H1 (cell line): ENCODE results near the gene SLC48A1. TPM values are rescaled to one million over a fixed set of nuclear protein-coding genes. Genes with fewer than 3 reads are reported as not detected.
A peak's percentile ranks its signal among the peaks of the same experiment; 100 is the strongest.

Experiments
- CTCF ChIA-PET: fragments of 300-600 bp; sonication (Branson Sonifier 250); formaldehyde crosslinking; loops from one replicate; lab custom pipeline; 2021; ENCODE audit not compliant: partially characterized antibody; lab: Charles Lee
- POLR2A ChIA-PET: fragments of 300-600 bp; sonication (Branson Sonifier 250); formaldehyde crosslinking; loops from one replicate; lab custom pipeline; 2021; ENCODE audit warnings: inconsistent platforms; ENCODE audit not compliant: partially characterized antibody; lab: Charles Lee
- DNase-seq, 2 experiments: peaks; one replicate each; pipeline versions ENCODE4 v3.0.0 to v3.0.0-alpha.2; 2010 to 2022; ENCODE audit warnings: low spot score in 2 of 2, low read depth in 1 of 2, mixed read lengths in 1 of 2
- FAIRE-seq: peaks from 2 replicates; lab custom pipeline; 2011; peaks lifted over from hg19 to GRCh38; lab: Jason Lieb, UNC
- H2AFZ ChIP-seq: 2 replicates; pipeline ENCODE4 v1.8.1; 2012; ENCODE audit warnings: low read length, inconsistent platforms
- H2AK5ac ChIP-seq: 2 replicates; pipeline ENCODE4 v1.6.1; 2013; ENCODE audit warnings: low read depth, low read length
- H2BK120ac ChIP-seq: replicated peaks from 2 replicates; pipeline ENCODE3; 2013; ENCODE audit warnings: low read depth, low read length, inconsistent platforms
- H2BK12ac ChIP-seq: 2 replicates; pipeline ENCODE4 v1.6.1; 2013; ENCODE audit warnings: low read depth, low read length
- H2BK15ac ChIP-seq: 2 replicates; pipeline ENCODE4 v1.6.1; 2013; ENCODE audit warnings: low read length
- H2BK20ac ChIP-seq: 2 replicates; pipeline ENCODE4 v1.6.1; 2013; ENCODE audit warnings: low read length
- H2BK5ac ChIP-seq: 2 replicates; pipeline ENCODE4 v1.6.1; 2013; ENCODE audit warnings: low read depth, low read length
- H3K14ac ChIP-seq: 2 replicates; pipeline ENCODE4 v1.6.1; 2013; ENCODE audit warnings: inconsistent platforms; ENCODE audit not compliant: insufficient read length
- H3K18ac ChIP-seq: 2 replicates; pipeline ENCODE4 v1.6.1; 2013; ENCODE audit warnings: low read length; ENCODE audit errors: extremely low read depth
- H3K23ac ChIP-seq: 2 replicates; pipeline ENCODE4 v1.6.1; 2013; ENCODE audit warnings: inconsistent platforms; ENCODE audit not compliant: insufficient read length
- H3K23me2 ChIP-seq: 2 replicates; pipeline ENCODE4 v1.6.1; 2013; ENCODE audit warnings: low read depth, low read length
- H3K27ac ChIP-seq: 2 replicates; pipeline ENCODE4 v1.6.1; 2011; ENCODE audit warnings: low read depth, low read length, inconsistent platforms
- H3K27me3 ChIP-seq, 4 experiments: replicated peaks in 1 of 4; 1 replicate in 1 of 4; 2 replicates in 3 of 4; pipeline versions ENCODE4 v1.6.1 to v1.8.1; 2011 to 2013; ENCODE audit warnings: low read length in 3 of 4, mild to moderate bottlenecking in 3 of 4, inconsistent platforms in 2 of 4, mixed read lengths in 2 of 4, moderate library complexity in 1 of 4; ENCODE audit not compliant: control insufficient read depth in 3 of 4, insufficient read depth in 3 of 4; ENCODE audit errors: extremely low read depth in 1 of 4
- H3K36me3 ChIP-seq, 4 experiments: 2 replicates each; pipeline versions ENCODE4 v1.6.1 to v1.8.1; 2011 to 2013; ENCODE audit warnings: mild to moderate bottlenecking in 4 of 4, low read length in 3 of 4, moderate library complexity in 2 of 4, control low read depth in 1 of 4, inconsistent platforms in 1 of 4; ENCODE audit not compliant: insufficient read depth in 4 of 4, control insufficient read depth in 2 of 4
- H3K4ac ChIP-seq: replicated peaks from 2 replicates; pipeline ENCODE3; 2013; ENCODE audit warnings: low read length, low read depth, mixed read lengths, inconsistent platforms; ENCODE audit not compliant: insufficient read length
- H3K4me1 ChIP-seq, 4 experiments: replicated peaks in 1 of 4; 1 replicate in 1 of 4; 2 replicates in 3 of 4; pipeline versions ENCODE4 v1.6.1 to v1.8.1; 2011 to 2013; ENCODE audit warnings: low read length in 3 of 4, inconsistent platforms in 2 of 4, mixed read lengths in 1 of 4; ENCODE audit not compliant: insufficient read depth in 4 of 4, control insufficient read depth in 3 of 4
- H3K4me2 ChIP-seq, 2 experiments: 2 replicates each; pipeline versions ENCODE4 v1.6.1 to v1.8.1; 2011 to 2013; ENCODE audit warnings: low read depth in 2 of 2, low read length in 2 of 2, control low read depth in 1 of 2, inconsistent platforms in 1 of 2, mild to moderate bottlenecking in 1 of 2; ENCODE audit not compliant: insufficient read depth in 1 of 2
- H3K4me3 ChIP-seq, 4 experiments: fragments of 200-600, 300-600 bp in 1 of 4; sonication (generic), shearing (Covaris generic), sonication (Bioruptor Twin) in 1 of 4; 2 replicates each; pipeline versions ENCODE4 v1.5.1 to v1.8.1; 2011 to 2016; ENCODE audit warnings: low read length in 4 of 4, low read depth in 3 of 4, control low read depth in 2 of 4, inconsistent platforms in 2 of 4, mild to moderate bottlenecking in 2 of 4, mixed read lengths in 1 of 4, moderate library complexity in 1 of 4; ENCODE audit not compliant: insufficient read depth in 2 of 4; ENCODE audit errors: extremely low read depth in 1 of 4
- H3K56ac ChIP-seq: replicated peaks from 2 replicates; pipeline ENCODE3; 2013; ENCODE audit warnings: low read depth, mild to moderate bottlenecking, mixed read lengths, low read length, inconsistent platforms; ENCODE audit not compliant: insufficient read length
- H3K79me1 ChIP-seq: 2 replicates; pipeline ENCODE4 v1.6.1; 2013; ENCODE audit warnings: low read depth, low read length, control low read depth
- H3K79me2 ChIP-seq, 2 experiments: 2 replicates each; pipeline versions ENCODE4 v1.6.1 to v1.8.1; 2012 to 2013; ENCODE audit warnings: low read length in 2 of 2, mild to moderate bottlenecking in 2 of 2, inconsistent platforms in 1 of 2; ENCODE audit not compliant: insufficient read depth in 2 of 2, control insufficient read depth in 1 of 2
- H3K9ac ChIP-seq, 4 experiments: replicated peaks in 1 of 4; 1 replicate in 1 of 4; 2 replicates in 3 of 4; pipeline versions ENCODE4 v1.6.1 to v1.8.1; 2011 to 2013; ENCODE audit warnings: low read depth in 3 of 4, low read length in 3 of 4, control low read depth in 2 of 4, mild to moderate bottlenecking in 2 of 4, moderate library complexity in 2 of 4, inconsistent platforms in 1 of 4; ENCODE audit errors: extremely low read depth in 1 of 4
- H3K9me3 ChIP-seq, 2 experiments: 2 replicates each; pipeline versions ENCODE4 v1.6.1 to v1.8.1; 2012 to 2013; ENCODE audit warnings: mild to moderate bottlenecking in 2 of 2, moderate library complexity in 2 of 2, control low read depth in 1 of 2, inconsistent platforms in 1 of 2, low read depth in 1 of 2, low read length in 1 of 2, mixed read lengths in 1 of 2; ENCODE audit not compliant: insufficient read depth in 2 of 2
- H4K20me1 ChIP-seq, 2 experiments: replicated peaks in 1 of 2; 2 replicates each; pipeline versions ENCODE3 to v1.8.1; 2011 to 2013; ENCODE audit warnings: inconsistent platforms in 2 of 2, low read length in 2 of 2, mild to moderate bottlenecking in 1 of 2; ENCODE audit not compliant: insufficient read depth in 2 of 2, control insufficient read depth in 1 of 2
- H4K5ac ChIP-seq: 2 replicates; pipeline ENCODE4 v1.6.1; 2013; ENCODE audit warnings: low read length, low read depth, mixed read lengths, inconsistent platforms; ENCODE audit not compliant: insufficient read length
- H4K8ac ChIP-seq: 2 replicates; pipeline ENCODE4 v1.8.0; 2013; ENCODE audit warnings: mild to moderate bottlenecking, moderate library complexity, low read length, inconsistent platforms; ENCODE audit not compliant: insufficient read depth; ENCODE audit errors: extremely low read depth
- H4K91ac ChIP-seq: replicated peaks from 2 replicates; pipeline ENCODE3; 2013; ENCODE audit warnings: low read length, mixed read lengths, inconsistent platforms; ENCODE audit not compliant: insufficient read length
- CHD2 ChIP-seq: IDR thresholded peaks from 2 replicates; pipeline ENCODE4 v1.6.1; 2012; ENCODE audit warnings: low read length, improper control_type of control experiment
- SIRT6 ChIP-seq: IDR thresholded peaks from one replicate; pipeline ENCODE4 v1.7.1; 2012; ENCODE audit warnings: low read length, inconsistent platforms
- SP1 ChIP-seq: IDR thresholded peaks from 2 replicates; pipeline ENCODE4 v1.6.1; 2011; ENCODE audit warnings: low read depth, low read length
- TBP ChIP-seq: IDR thresholded peaks from 2 replicates; pipeline ENCODE4 v1.6.1; 2011; ENCODE audit warnings: low read depth, low read length, improper control_type of control experiment
- TEAD4 ChIP-seq: IDR thresholded peaks from 2 replicates; pipeline ENCODE4 v1.6.1; 2012; ENCODE audit warnings: low read depth, low read length, inconsistent platforms, mixed read lengths
- ZNF274 ChIP-seq: IDR thresholded peaks from 2 replicates; pipeline ENCODE4 v1.7.0; 2012; ENCODE audit warnings: low read length, borderline replicate concordance; ENCODE audit errors: extremely low read depth
- WGBS, 2 experiments: shearing (Covaris generic) in 1 of 2; methylation state at CpG; one replicate each; pipeline versions ENCODE4 v1.1.6 to v1.1.7; 2013 to 2015; ENCODE audit warnings: low lambda C conversion rate in 2 of 2, mixed read lengths in 2 of 2, inconsistent platforms in 1 of 2, low coverage in 1 of 2, missing lambda C conversion rate in 1 of 2; ENCODE audit not compliant: insufficient replicate concordance in 2 of 2, insufficient coverage in 1 of 2, insufficient read length in 1 of 2; ENCODE audit errors: extremely low coverage in 1 of 2, missing lambda C conversion rate in 1 of 2; 5-methylcytosine and 5-hydroxymethylcytosine counted together
- polyA plus RNA-seq, 7 experiments: library from polyadenylated mRNA; depleted of rRNA in 3 of 7; stranded (reverse) in 5 of 7; unstranded in 2 of 7; fragments of >200 nt in 5 of 7; fragments of 200-250 nt in 2 of 7; gene quantifications; 1 replicate in 5 of 7; 2 replicates in 1 of 7; 4 replicates in 1 of 7; pipeline versions ENCODE4 v1.2.1 to v1.2.3, GENCODE V29; 2011 to 2013; ENCODE audit warnings: missing spikeins in 2 of 7, mixed read lengths in 2 of 7
- total RNA-seq: library from RNA; stranded (reverse); fragmentation: NEBNext Ultra II Directional; extraction: Animal tissue kit (Norgen Biotek cat#: 25700); gene quantifications from 2 replicates; pipeline ENCODE4 v1.2.1, GENCODE V29; 2021
- TF ChIP-seq, protein P1 (sequence below): IDR thresholded peaks from 2 replicates; pipeline ENCODE4 v1.6.1; 2012; ENCODE audit warnings: inconsistent platforms
- TF ChIP-seq, protein P2 (sequence below), 3 experiments: IDR thresholded peaks; 1 replicate in 2 of 3; 2 replicates in 1 of 3; pipeline versions ENCODE4 v1.5.1 to v1.6.1; 2011; ENCODE audit warnings: low read length in 3 of 3, mild to moderate bottlenecking in 3 of 3, inconsistent platforms in 2 of 3, low read depth in 1 of 3, moderate library complexity in 1 of 3; ENCODE audit not compliant: insufficient read depth in 1 of 3; ENCODE audit errors: control extremely low read depth in 1 of 3

SLC48A1 gene
- total and polyA plus RNA-seq, 2 of the 8 experiments (the other 6 are each of a cell fraction or from before 2014, with no cell fraction given) = 9.5 to 14.1 TPM

- Histone ChIP-seq H2BK5ac (no peak overlapping the region; the same call in 1 of the 2 replicates), H3K23ac (no peak overlapping the region), H3K27ac (no peak overlapping the region), H4K91ac (no peak overlapping the region), H2BK15ac (no peak overlapping the region), H3K36me3 (no peaks in the 10 kb centered on the region), H3K18ac (no peak overlapping the region), H3K23me2 (no peaks in the 10 kb centered on the region; the same call in 1 of the 2 replicates), H3K4me2 (no peak overlapping the region), H4K20me1 (no peaks in the 10 kb centered on the region), H3K4ac (no peak overlapping the region), H4K5ac (no peak overlapping the region), H3K9ac (no peak overlapping the region), H3K27me3 (no peaks in the 10 kb centered on the region), H3K4me3 (no peak overlapping the region), H2AK5ac (no peak overlapping the region), H3K56ac (no peak overlapping the region), H2AFZ (no peak overlapping the region), H3K14ac (no peak overlapping the region), H2BK120ac (no peak overlapping the region), H3K9me3 (no peaks in the 10 kb centered on the region), H3K4me1 (peaks cover 0 to 7% (median 2%) of the 10 kb centered on the region in 4 experiments; a peak in 3 of 7 replicates), H4K8ac (no peak overlapping the region), H2BK20ac (no peak overlapping the region), H3K79me1 (no peaks in the 10 kb centered on the region), H3K79me2 (no peaks in the 10 kb centered on the region), H2BK12ac (no peak overlapping the region)
- WGBS, 2 experiments = 84% methylated on average over 14 of the region's 14 CpGs; no CpG with 5 or more reads in 1 of the 2 experiments
- ChIA-PET POLR2A (interaction anchor here (1.5 to 3.2 kb wide), 3 partner anchors 9 to 28 kb away, joined by 3 to 10 read pairs (median 4); partner anchors contain the start of gene RAPGEF3), CTCF (interaction anchor here (1.0 to 64.6 kb wide), 8 partner anchors 4 to 91 kb away, joined by 3 to 2442 read pairs (median 8); partner anchors contain the start of genes ENDOU, RAPGEF3 and SLC48A1)
- DNase-seq (no peak), FAIRE-seq (no peak)
- TF ChIP-seq, protein P1, sequence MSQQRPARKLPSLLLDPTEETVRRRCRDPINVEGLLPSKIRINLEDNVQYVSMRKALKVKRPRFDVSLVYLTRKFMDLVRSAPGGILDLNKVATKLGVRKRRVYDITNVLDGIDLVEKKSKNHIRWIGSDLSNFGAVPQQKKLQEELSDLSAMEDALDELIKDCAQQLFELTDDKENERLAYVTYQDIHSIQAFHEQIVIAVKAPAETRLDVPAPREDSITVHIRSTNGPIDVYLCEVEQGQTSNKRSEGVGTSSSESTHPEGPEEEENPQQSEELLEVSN = no peak
- TF ChIP-seq TBP (no peak), SP1 (no peak), SIRT6 (no peak), CHD2 (no peak), TEAD4 (no peak), ZNF274 (no peak)
- TF ChIP-seq, protein P2, sequence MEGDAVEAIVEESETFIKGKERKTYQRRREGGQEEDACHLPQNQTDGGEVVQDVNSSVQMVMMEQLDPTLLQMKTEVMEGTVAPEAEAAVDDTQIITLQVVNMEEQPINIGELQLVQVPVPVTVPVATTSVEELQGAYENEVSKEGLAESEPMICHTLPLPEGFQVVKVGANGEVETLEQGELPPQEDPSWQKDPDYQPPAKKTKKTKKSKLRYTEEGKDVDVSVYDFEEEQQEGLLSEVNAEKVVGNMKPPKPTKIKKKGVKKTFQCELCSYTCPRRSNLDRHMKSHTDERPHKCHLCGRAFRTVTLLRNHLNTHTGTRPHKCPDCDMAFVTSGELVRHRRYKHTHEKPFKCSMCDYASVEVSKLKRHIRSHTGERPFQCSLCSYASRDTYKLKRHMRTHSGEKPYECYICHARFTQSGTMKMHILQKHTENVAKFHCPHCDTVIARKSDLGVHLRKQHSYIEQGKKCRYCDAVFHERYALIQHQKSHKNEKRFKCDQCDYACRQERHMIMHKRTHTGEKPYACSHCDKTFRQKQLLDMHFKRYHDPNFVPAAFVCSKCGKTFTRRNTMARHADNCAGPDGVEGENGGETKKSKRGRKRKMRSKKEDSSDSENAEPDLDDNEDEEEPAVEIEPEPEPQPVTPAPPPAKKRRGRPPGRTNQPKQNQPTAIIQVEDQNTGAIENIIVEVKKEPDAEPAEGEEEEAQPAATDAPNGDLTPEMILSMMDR (IDR thresholded peaks at IDR 0.05; ENCODE audit: control extremely low read depth in 1 of 3, insufficient read depth in 1 of 3, low read depth in 1 of 3, low read length in 3 of 3) = peak in 1 of 3 experiments; percentile 2; a peak in 2 of 4 replicates
These were observed 25.2 kb upstream of the SLC48A1 start for GRCh38 chr12:47747596-47748506.
